ENCODE measurements around the gene SERPINE1.

SERPINE1 gene

GRCh38 chr7:101170617-101171441 lies 43.9 kb downstream of the SERPINE1 start:
- no peak for DNase-seq (ENCODE audit: low spot score)

GRCh38 chr7:101171442-101171837 lies 44.5 kb downstream of the SERPINE1 start:
- no peak for DNase-seq (ENCODE audit: low spot score)

- no peak for DNase-seq (ENCODE audit: low spot score)
Observed at GRCh38 chr7:101172005-101172853, 45.3 kb downstream of the SERPINE1 start.

GRCh38 chr7:101172854-101173751 lies 46.2 kb downstream of the SERPINE1 start:
- no peak for DNase-seq (ENCODE audit: low spot score)

- DNase-seq (ENCODE audit: low spot score) = peak; percentile 74
Observed at GRCh38 chr7:101173752-101174244, 46.9 kb downstream of the SERPINE1 start.

- no peak for DNase-seq (ENCODE audit: low spot score)
Observed at GRCh38 chr7:101174322-101174854, 47.5 kb downstream of the SERPINE1 start.

GRCh38 chr7:101175664-101176063 lies 48.8 kb downstream of the SERPINE1 start:
- DNase-seq (ENCODE audit: low spot score) = no peak

GRCh38 chr7:101177644-101178043 lies 50.7 kb downstream of the SERPINE1 start:
- DNase-seq (ENCODE audit: low spot score) = no peak

GRCh38 chr7:101179117-101179516 lies 52.2 kb downstream of the SERPINE1 start:
- peak; percentile 72 for DNase-seq (ENCODE audit: low spot score)

- no peak for DNase-seq (ENCODE audit: low spot score)
Observed at GRCh38 chr7:101179713-101180112, 52.8 kb downstream of the SERPINE1 start.

- DNase-seq (ENCODE audit: low spot score) = no peak
Observed at GRCh38 chr7:101180130-101180755, 53.3 kb downstream of the SERPINE1 start, which contains the start of gene NAT16. Gene NAT16, minus strand, starts transcription at chr7:101180293. Its CDS starts 5,486 bp downstream, at chr7:101174807.

- peak; percentile 97 for DNase-seq (ENCODE audit: low spot score)
Observed at GRCh38 chr7:101185258-101185839, 58.4 kb downstream of the SERPINE1 start.

GRCh38 chr7:101186194-101186593 lies 59.3 kb downstream of the SERPINE1 start:
- no peak for DNase-seq (ENCODE audit: low spot score)

- no peak for DNase-seq (ENCODE audit: low spot score)
Observed at GRCh38 chr7:101186844-101187428, 60.0 kb downstream of the SERPINE1 start.
